Mucosa of stomach (tissue), 1 donor: ENCODE measurements around the gene CCDC93.

Experiments used
- H3K27me3 ChIP-seq: one replicate; pipeline ENCODE4 v1.7.0; 2013; ENCODE audit warnings: mild to moderate bottlenecking, low read length; ENCODE audit not compliant: control insufficient read depth, insufficient read depth
- H3K36me3 ChIP-seq: one replicate; pipeline ENCODE4 v1.7.0; 2013; ENCODE audit warnings: low read length; ENCODE audit not compliant: control insufficient read depth, insufficient read depth
- H3K4me1 ChIP-seq: one replicate; pipeline ENCODE4 v1.7.0; 2013; ENCODE audit warnings: mild to moderate bottlenecking, low read length; ENCODE audit not compliant: control insufficient read depth, insufficient read depth
- H3K4me3 ChIP-seq: one replicate; pipeline ENCODE4 v1.7.0; 2013; ENCODE audit warnings: low read length
- H3K9ac ChIP-seq: one replicate; pipeline ENCODE4 v1.7.0; 2013; ENCODE audit warnings: mild to moderate bottlenecking, low read length, moderate library complexity
- H3K9me3 ChIP-seq: one replicate; pipeline ENCODE4 v1.7.0; 2013; ENCODE audit warnings: mild to moderate bottlenecking, low read length, moderate library complexity; ENCODE audit not compliant: control insufficient read depth
- donor health status: Pancreatic carcinoma.

Gene CCDC93

DNA sequence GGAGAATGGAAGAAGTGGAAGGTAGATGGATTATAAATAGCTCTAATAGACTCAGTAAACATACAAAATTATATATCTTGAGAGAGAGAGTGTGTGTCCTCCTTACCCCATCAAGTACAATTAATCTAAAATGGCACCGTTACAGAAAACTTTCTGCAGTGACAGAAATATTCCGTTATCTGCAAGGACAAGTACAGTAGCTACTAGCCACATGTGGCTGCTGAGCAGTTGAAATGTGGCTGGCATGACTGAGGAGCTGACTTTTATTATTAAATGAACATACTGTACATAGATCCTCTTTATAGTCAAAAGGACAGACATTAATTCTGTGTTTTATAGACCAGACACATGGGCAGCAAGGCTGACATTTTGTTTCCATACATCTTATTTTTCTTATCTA lies 7.0 kb downstream of the CCDC93 start:
- Histone ChIP-seq H3K4me1 (no peaks in the 10 kb centered on the region), H3K9ac (no peak overlapping the region), H3K27me3 (no peaks in the 10 kb centered on the region), H3K9me3 (no peaks in the 10 kb centered on the region), H3K36me3 (no peaks in the 10 kb centered on the region), H3K4me3 (no peak overlapping the region)

DNA sequence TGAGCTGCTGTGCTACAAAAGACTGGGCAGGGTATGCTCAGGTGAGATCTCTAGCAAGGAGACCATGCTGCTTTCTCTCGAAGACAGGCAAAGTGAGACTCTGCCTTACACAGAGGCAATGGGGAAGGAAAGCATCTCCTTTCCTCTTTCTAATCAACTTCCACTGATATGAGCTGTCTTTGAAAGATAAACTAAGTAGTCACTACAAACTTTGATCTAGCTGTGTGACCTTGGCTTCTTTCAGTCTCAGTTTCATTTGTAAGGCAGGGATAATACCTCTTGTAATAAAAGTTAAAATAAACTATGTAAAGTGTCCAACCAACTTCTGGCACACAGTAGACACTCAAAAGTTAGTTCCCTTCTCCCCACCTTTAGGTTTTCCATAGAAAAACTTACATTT lies 7.5 kb downstream of the CCDC93 start:
- no peaks in the 10 kb centered on the region for H3K27me3 ChIP-seq
- no peaks in the 10 kb centered on the region for H3K36me3 ChIP-seq
- H3K9me3 ChIP-seq: no peaks in the 10 kb centered on the region
- no peak overlapping the region for H3K4me3 ChIP-seq
- H3K4me1 ChIP-seq: no peaks in the 10 kb centered on the region
- H3K9ac ChIP-seq: no peak overlapping the region

DNA sequence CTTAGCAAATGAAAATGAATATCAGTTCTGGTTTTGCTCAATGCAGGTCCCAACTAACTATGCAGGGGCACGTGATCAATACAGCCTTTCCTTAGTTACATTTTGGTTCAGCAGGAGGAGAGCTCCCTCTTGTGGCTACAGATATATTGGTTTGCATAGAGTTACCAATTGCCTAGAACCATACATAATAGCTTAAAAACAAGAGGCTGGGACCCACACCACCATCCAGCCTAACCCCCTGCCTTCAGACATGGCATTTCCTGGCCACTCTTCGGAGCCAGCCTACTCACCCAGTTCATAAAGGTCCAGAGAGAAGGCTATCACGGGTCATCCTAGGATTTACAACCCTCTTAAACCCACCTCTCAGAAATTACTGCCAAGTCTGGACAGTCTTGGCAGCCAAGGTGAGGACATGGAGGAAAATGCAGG lies 10.5 kb downstream of the CCDC93 start:
- Histone ChIP-seq H3K27me3 (no peaks in the 10 kb centered on the region), H3K4me3 (no peak overlapping the region), H3K9me3 (no peaks in the 10 kb centered on the region), H3K4me1 (no peaks in the 10 kb centered on the region), H3K36me3 (no peaks in the 10 kb centered on the region), H3K9ac (no peak overlapping the region)

DNA sequence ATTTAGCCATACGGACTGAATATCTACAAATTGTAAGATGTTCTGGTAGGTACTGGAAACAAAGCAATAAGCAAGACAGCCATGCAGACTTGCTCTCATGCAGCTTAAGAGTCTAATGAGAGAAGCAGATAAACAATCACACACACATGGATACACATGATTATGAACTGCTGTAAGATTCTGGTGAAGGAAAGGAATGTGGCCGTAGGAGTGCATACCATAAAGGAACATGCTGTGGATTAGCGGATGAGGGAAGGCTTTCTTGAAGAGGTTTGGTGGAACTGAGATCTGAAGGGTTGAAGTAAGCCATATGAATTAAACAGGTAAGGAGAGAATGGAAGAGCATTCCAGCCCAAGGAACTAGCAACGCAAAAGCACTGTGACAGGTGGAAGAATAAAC lies 13.8 kb downstream of the CCDC93 start:
- Histone ChIP-seq H3K9ac (no peak overlapping the region), H3K4me1 (no peaks in the 10 kb centered on the region), H3K4me3 (no peak overlapping the region), H3K27me3 (no peaks in the 10 kb centered on the region), H3K9me3 (no peaks in the 10 kb centered on the region), H3K36me3 (no peaks in the 10 kb centered on the region)

DNA sequence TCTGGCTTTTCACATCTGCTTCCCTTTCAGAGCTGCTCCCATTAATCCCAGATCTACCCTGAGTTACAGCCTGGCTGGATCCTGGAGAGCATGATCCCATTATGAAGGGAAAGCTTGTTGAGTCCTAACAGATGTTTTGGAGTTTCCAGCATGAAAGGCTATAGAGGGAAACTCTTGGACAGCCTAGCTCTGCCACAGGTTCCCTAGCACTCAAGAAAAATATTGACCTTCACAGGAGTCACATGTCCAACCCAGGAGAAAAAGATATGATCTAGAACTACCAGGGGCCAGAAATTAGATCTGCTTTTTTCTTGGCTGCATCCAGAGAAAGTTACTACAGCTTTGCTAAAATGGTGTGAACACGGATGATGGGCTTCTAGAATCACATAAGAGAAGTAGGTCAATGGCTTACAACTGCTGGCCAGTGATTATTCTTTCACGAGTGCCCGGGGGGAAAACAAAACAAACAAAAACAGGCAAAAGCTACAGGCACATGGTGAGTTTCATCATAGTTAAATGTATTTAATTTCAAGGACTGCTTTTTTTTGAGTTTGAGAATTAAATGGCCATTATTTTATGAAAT lies 15.9 kb downstream of the CCDC93 start:
- Histone ChIP-seq H3K4me1 (no peaks in the 10 kb centered on the region), H3K9ac (no peak overlapping the region), H3K4me3 (no peak overlapping the region), H3K27me3 (no peaks in the 10 kb centered on the region), H3K36me3 (no peaks in the 10 kb centered on the region), H3K9me3 (no peaks in the 10 kb centered on the region)

DNA sequence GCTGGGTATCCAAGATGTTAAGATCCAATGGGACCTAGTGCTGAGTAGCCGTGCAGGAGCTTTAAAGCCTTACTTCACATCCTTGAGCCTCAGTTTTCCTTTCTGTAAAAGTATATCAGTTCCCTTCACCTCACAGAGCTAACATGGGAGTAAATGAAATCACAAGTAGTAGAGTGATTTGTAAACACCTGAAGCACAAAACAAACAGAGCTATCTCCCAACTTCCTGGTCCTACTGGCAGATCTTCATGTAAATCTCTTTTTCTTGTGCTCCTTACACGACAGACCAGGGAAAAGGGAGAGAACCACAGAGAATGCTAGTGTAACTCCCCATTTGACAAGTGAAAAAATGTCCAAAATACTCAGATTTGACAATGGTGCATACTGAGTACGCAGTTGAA lies 17.3 kb downstream of the CCDC93 start:
- Histone ChIP-seq H3K36me3 (no peaks in the 10 kb centered on the region), H3K9me3 (no peaks in the 10 kb centered on the region), H3K27me3 (no peaks in the 10 kb centered on the region), H3K4me3 (no peak overlapping the region), H3K9ac (no peak overlapping the region), H3K4me1 (no peaks in the 10 kb centered on the region)

DNA sequence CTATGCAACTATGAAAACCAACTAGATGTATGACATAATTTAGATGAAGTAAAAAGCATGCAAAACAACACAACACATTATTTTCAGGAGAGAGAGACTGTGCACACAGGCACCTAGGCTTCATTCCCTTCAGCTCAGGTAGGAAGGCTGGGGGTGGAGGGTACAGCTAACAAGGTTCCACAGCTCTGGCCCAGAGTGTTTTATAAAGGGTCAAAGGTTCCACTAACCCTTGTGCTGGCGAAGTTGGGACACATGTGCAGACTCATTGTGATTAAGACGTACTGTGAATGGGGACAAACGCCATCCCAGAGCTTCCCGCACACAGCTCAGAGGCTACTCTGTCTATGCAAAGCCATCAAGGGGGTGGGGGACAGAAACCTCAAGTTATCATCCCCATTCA lies 19.1 kb downstream of the CCDC93 start:
- Histone ChIP-seq H3K4me3 (no peak overlapping the region), H3K9me3 (no peaks in the 10 kb centered on the region), H3K27me3 (no peaks in the 10 kb centered on the region), H3K4me1 (no peaks in the 10 kb centered on the region), H3K9ac (no peak overlapping the region), H3K36me3 (no peaks in the 10 kb centered on the region)

DNA sequence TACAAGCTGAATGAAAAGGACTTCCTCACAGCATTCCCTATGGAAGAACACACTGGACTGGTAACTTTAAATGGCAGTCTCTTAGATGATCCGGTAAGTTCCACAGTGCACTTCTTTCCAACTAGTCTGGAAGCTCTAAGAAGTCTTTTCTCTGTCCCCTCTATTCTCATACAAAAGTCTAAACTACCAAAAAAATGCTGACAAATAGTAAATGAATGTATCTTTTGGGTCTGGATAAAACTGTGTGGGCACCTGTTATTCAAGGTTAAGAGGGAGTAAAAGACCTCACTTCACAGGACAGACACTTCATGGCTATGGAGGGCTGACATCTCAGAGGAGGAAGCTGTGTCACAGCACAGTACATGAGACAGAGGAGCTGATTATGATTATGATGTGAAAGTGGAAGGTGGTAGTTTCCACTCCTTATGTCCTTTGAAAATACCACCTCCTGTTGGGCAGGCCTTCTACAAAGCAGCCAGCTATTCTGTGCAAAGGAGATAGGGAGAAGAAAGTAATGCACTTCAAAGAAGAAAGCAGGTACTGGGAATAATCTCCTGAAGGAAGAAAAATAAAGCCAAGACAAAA lies 23.9 kb downstream of the CCDC93 start:
- H3K4me1 ChIP-seq: no peaks in the 10 kb centered on the region
- no peaks in the 10 kb centered on the region for H3K27me3 ChIP-seq
- H3K4me3 ChIP-seq: no peak overlapping the region
- no peak overlapping the region for H3K9ac ChIP-seq
- no peaks in the 10 kb centered on the region for H3K36me3 ChIP-seq
- no peaks in the 10 kb centered on the region for H3K9me3 ChIP-seq

DNA sequence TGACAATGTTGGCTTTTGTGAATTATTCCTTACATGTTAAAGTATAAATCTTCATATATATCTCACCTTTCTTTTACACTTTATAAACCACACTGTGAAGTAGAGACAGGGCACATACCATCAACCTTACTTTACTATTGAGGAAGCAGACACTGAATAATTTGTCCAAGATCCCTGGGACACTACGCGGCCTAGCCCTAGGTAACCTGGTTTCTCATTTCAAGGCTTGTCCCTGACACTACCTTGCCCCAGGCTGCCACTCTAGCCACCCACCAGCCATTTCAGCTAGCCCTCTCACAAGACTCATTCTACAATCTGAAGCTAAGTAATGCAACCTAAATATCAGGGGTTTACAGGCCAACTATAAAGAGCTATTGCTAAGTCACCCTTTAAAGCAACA lies 26.7 kb downstream of the CCDC93 start:
- no peaks in the 10 kb centered on the region for H3K9me3 ChIP-seq
- no peaks in the 10 kb centered on the region for H3K4me1 ChIP-seq
- H3K36me3 ChIP-seq: no peaks in the 10 kb centered on the region
- H3K27me3 ChIP-seq: no peaks in the 10 kb centered on the region
- H3K9ac ChIP-seq: no peak overlapping the region
- H3K4me3 ChIP-seq: no peak overlapping the region

DNA sequence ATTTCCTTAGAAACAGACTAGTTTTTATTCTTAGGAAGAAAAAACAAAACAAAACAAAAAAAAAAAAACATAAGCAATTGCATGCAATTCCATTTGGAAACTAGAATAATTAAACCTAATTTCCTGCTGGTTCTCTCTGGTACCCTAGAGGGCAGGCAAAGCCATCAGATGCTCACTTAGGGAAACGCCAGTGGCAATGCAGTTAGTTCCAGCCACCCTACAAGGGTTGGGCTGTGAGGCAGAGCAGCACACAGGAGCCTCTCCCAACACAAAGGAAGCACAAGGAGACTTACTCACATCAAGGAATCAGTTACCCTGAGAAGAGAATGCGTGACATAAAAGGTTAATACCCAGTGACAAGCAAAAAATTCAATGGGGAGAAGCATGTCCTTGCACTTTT lies 28.8 kb downstream of the CCDC93 start:
- no peaks in the 10 kb centered on the region for H3K4me1 ChIP-seq

DNA sequence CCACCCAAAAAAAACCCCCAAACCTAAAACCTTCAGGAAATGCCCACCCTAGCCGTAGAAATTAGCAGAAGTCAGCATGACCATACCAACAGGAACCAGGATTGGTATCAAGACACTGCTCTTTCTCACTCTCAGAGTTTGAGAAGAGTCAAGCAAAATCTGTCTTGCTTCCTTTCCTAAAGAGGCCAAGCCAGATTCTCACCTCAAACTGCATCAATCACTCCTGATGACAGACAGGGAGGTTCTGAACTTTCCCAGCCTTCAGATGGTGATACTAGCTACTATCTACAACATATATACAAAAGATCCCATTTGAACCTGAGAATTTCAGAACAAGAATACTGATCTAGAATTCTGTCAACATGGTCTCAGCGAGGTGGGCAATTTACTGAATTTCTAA lies 29.7 kb downstream of the CCDC93 start:
- no peaks in the 10 kb centered on the region for H3K4me1 ChIP-seq
- H3K36me3 ChIP-seq: no peaks in the 10 kb centered on the region
- no peak overlapping the region for H3K4me3 ChIP-seq
- H3K9ac ChIP-seq: no peak overlapping the region
- H3K27me3 ChIP-seq: no peaks in the 10 kb centered on the region
- no peaks in the 10 kb centered on the region for H3K9me3 ChIP-seq

More for the DNA sequence above, 28.8 kb downstream of the CCDC93 start:
- Histone ChIP-seq H3K4me3 (no peak overlapping the region), H3K9ac (no peak overlapping the region), H3K36me3 (no peaks in the 10 kb centered on the region), H3K9me3 (no peaks in the 10 kb centered on the region), H3K27me3 (no peaks in the 10 kb centered on the region)

DNA sequence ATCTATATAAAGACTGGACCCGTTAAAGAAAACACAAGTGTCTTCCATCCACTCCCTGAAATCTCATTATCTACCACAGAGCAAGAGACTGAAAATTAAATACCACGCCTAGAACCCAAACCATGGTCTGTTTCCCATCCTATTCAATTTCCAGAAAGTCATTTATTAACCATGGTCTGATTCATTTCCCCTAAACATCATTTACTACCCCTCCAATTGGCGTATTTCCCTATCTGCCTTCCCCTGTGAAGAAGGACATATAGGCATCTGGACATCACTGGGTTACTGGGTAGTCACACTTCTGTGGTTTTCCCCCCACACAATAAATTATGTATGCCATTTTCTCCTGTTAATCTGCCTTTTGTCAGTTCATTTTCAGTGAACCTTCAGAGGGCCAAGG lies 30.8 kb downstream of the CCDC93 start:
- Histone ChIP-seq H3K27me3 (no peaks in the 10 kb centered on the region), H3K36me3 (no peaks in the 10 kb centered on the region), H3K4me3 (no peak overlapping the region), H3K4me1 (no peaks in the 10 kb centered on the region), H3K9me3 (no peaks in the 10 kb centered on the region), H3K9ac (no peak overlapping the region)
